Glomerular visceral epithelial cell (primary cell): Measurements from ENCODE around the gene S100A2.
A peak's percentile ranks its signal among the peaks of the same experiment; 100 is the strongest.

Source experiments
- DNase-seq: peaks from one replicate; pipeline ENCODE4 v3.0.0-alpha.2; 2016; ENCODE audit errors: extremely low spot score

The S100A2 gene

GRCh38 chr1:153565529-153566374, at the start of gene S100A2:
Gene S100A2, minus strand, starts transcription at chr1:153565844. Its CDS starts 1,967 bp downstream, at chr1:153563877.
- peak; percentile 99 for DNase-seq

- DNase-seq, result no peak
These were observed 49.8 kb upstream of the S100A2 start for GRCh38 chr1:153615406-153615805.

GRCh38 chr1:153614906-153615305, 49.3 kb upstream of the S100A2 start:
- no peak for DNase-seq

- DNase-seq, result no peak
These were observed 48.7 kb upstream of the S100A2 start for GRCh38 chr1:153614189-153614900.

GRCh38 chr1:153613406-153613805, 47.8 kb upstream of the S100A2 start:
- no peak for DNase-seq

GRCh38 chr1:153612755-153613331, 47.2 kb upstream of the S100A2 start, which contains the start of gene S100A16:
Gene S100A16, minus strand, starts transcription at chr1:153613137. Its CDS starts 4,986 bp downstream, at chr1:153608151.
- DNase-seq, result peak; percentile 84

GRCh38 chr1:153612111-153612754, 46.6 kb upstream of the S100A2 start:
- DNase-seq, result peak; percentile 31

- DNase-seq, result no peak
These were observed 45.7 kb upstream of the S100A2 start for GRCh38 chr1:153611356-153611755.

- no peak for DNase-seq
These were observed 45.2 kb upstream of the S100A2 start for GRCh38 chr1:153610811-153611301.

- DNase-seq, result peak; percentile 57
These were observed 44.7 kb upstream of the S100A2 start for GRCh38 chr1:153610334-153610733.

GRCh38 chr1:153609585-153609907, 43.9 kb upstream of the S100A2 start:
- DNase-seq, result no peak

GRCh38 chr1:153608742-153609584, 43.3 kb upstream of the S100A2 start:
- DNase-seq, result peak; percentile 92

- peak; percentile 43 for DNase-seq
These were observed 42.5 kb upstream of the S100A2 start for GRCh38 chr1:153608089-153608682.

GRCh38 chr1:153607381-153607780, 41.7 kb upstream of the S100A2 start:
- DNase-seq, result no peak

- DNase-seq, result no peak
These were observed 40.5 kb upstream of the S100A2 start for GRCh38 chr1:153606194-153606593.

GRCh38 chr1:153602749-153603148, 37.1 kb upstream of the S100A2 start:
- no peak for DNase-seq

GRCh38 chr1:153599847-153600246, 34.2 kb upstream of the S100A2 start:
- no peak for DNase-seq

GRCh38 chr1:153598309-153599172, 32.9 kb upstream of the S100A2 start:
- no peak for DNase-seq

- peak; percentile 25 for DNase-seq
These were observed 31.6 kb upstream of the S100A2 start for GRCh38 chr1:153597206-153597605.

- DNase-seq, result no peak
These were observed 27.1 kb upstream of the S100A2 start for GRCh38 chr1:153592748-153593147.
